HEK293T (cell line): ENCODE measurements around the gene CHCHD2.

ENCODE experiments used
- ARNT ChIP-seq: fragments of 450-650 bp; IDR thresholded peaks from 2 replicates; pipeline ENCODE4 v1.6.1; 2017; ENCODE audit warnings: mild to moderate bottlenecking
- ELF4 ChIP-seq: fragments of 450-650 bp; IDR thresholded peaks from 2 replicates; pipeline ENCODE4 v1.6.1; 2017; ENCODE audit warnings: antibody characterized with exemption
- FOXA1 ChIP-seq: fragments of 450-650 bp; IDR thresholded peaks from 2 replicates; pipeline ENCODE4 v1.6.1; 2016; ENCODE audit warnings: mild to moderate bottlenecking
- FOXK2 ChIP-seq: fragments of 450-650 bp; IDR thresholded peaks from 2 replicates; pipeline ENCODE4 v1.6.1; 2016; ENCODE audit warnings: mild to moderate bottlenecking
- FOXM1 ChIP-seq: fragments of 450-650 bp; IDR thresholded peaks from 2 replicates; pipeline ENCODE4 v1.6.1; 2017; ENCODE audit warnings: mild to moderate bottlenecking, borderline replicate concordance
- HDGF ChIP-seq: fragments of 450-650 bp; IDR thresholded peaks from 2 replicates; pipeline ENCODE4 v1.6.1; 2017; ENCODE audit warnings: antibody characterized with exemption, borderline replicate concordance
- L3MBTL2 ChIP-seq: fragments of 450-650 bp; conservative IDR thresholded peaks from 2 replicates; pipeline ENCODE4 v1.6.1; 2016; ENCODE audit warnings: mild to moderate bottlenecking
- LEF1 ChIP-seq: fragments of 450-650 bp; IDR thresholded peaks from 2 replicates; pipeline ENCODE4 v1.6.1; 2017; ENCODE audit warnings: mild to moderate bottlenecking, borderline replicate concordance
- NFRKB ChIP-seq: fragments of 450-650 bp; IDR thresholded peaks from 2 replicates; pipeline ENCODE4 v1.6.1; 2016; ENCODE audit warnings: mild to moderate bottlenecking, moderate library complexity
- SP1 ChIP-seq: fragments of 450-650 bp; IDR thresholded peaks from 2 replicates; pipeline ENCODE4 v1.6.1; 2017
- SUZ12 ChIP-seq: fragments of 450-650 bp; IDR thresholded peaks from 2 replicates; pipeline ENCODE4 v1.6.1; 2016; ENCODE audit warnings: mild to moderate bottlenecking
- TARDBP ChIP-seq: fragments of 450-650 bp; IDR thresholded peaks from 2 replicates; pipeline ENCODE4 v1.6.1; 2016
- ZNF384 ChIP-seq: fragments of 450-650 bp; IDR thresholded peaks from 2 replicates; pipeline ENCODE4 v1.6.1; 2016
- TF ChIP-seq, protein P1 (sequence below): fragments of 450-650 bp; IDR thresholded peaks from 2 replicates; pipeline ENCODE4 v1.6.1; 2016

- TF ChIP-seq, protein P1, sequence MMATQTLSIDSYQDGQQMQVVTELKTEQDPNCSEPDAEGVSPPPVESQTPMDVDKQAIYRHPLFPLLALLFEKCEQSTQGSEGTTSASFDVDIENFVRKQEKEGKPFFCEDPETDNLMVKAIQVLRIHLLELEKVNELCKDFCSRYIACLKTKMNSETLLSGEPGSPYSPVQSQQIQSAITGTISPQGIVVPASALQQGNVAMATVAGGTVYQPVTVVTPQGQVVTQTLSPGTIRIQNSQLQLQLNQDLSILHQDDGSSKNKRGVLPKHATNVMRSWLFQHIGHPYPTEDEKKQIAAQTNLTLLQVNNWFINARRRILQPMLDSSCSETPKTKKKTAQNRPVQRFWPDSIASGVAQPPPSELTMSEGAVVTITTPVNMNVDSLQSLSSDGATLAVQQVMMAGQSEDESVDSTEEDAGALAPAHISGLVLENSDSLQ: no peak
- TF ChIP-seq SUZ12: no peak
- TF ChIP-seq NFRKB: no peak
- TF ChIP-seq SP1: no peak
- TF ChIP-seq FOXM1: no peak
- TF ChIP-seq LEF1: no peak
- no peak for TF ChIP-seq L3MBTL2
- no peak for TF ChIP-seq TARDBP
- TF ChIP-seq FOXK2: no peak
- no peak for TF ChIP-seq ELF4
- no peak for TF ChIP-seq ZNF384
- TF ChIP-seq ARNT: no peak
- no peak for TF ChIP-seq HDGF
- no peak for TF ChIP-seq FOXA1
Measured at GRCh38 chr7:56062382-56062781, 43.9 kb downstream of the CHCHD2 start.
